SKM-1 treated with dmso at 0.1 percent for 144 hours (cell line): ENCODE measurements around the gene IGF2BP2.
A peak's percentile ranks its signal among the peaks of the same experiment; 100 is the strongest.
"Not testable (repeated sequence)": the region's sequence is repeated elsewhere in the genome, so short reads cannot be mapped to it uniquely, and the experiment has no call there.

Source experiments
- DNase-seq: peaks from one replicate; lab custom pipeline; 2025; ENCODE audit not compliant: unreplicated experiment; lab: John Stamatoyannopoulos, UW

IGF2BP2 gene

GRCh38 chr3:185678027-185678426 lies 146.8 kb downstream of the IGF2BP2 start:
- no peak for DNase-seq

- DNase-seq = peak; percentile 39
Measured at GRCh38 chr3:185677146-185677829, 147.6 kb downstream of the IGF2BP2 start.

GRCh38 chr3:185667574-185667973 lies 157.3 kb downstream of the IGF2BP2 start:
- DNase-seq = no peak

- DNase-seq = no peak
Measured at GRCh38 chr3:185663929-185664328, 160.9 kb downstream of the IGF2BP2 start.

- DNase-seq = no peak
Measured at GRCh38 chr3:185661772-185662171, 163.1 kb downstream of the IGF2BP2 start.

GRCh38 chr3:185661296-185661695 lies 163.5 kb downstream of the IGF2BP2 start:
- DNase-seq = not testable (repeated sequence)

GRCh38 chr3:185659942-185660921 lies 164.6 kb downstream of the IGF2BP2 start:
- peak; percentile 66 for DNase-seq

- no peak for DNase-seq
Measured at GRCh38 chr3:185658943-185659342, 165.9 kb downstream of the IGF2BP2 start.

- DNase-seq = no peak
Measured at GRCh38 chr3:185658504-185658912, 166.3 kb downstream of the IGF2BP2 start.

- no peak for DNase-seq
Measured at GRCh38 chr3:185657691-185658503, 166.9 kb downstream of the IGF2BP2 start.

GRCh38 chr3:185657211-185657610 lies 167.6 kb downstream of the IGF2BP2 start:
- no peak for DNase-seq

GRCh38 chr3:185656321-185656840 lies 168.5 kb downstream of the IGF2BP2 start:
- DNase-seq = no peak

- DNase-seq = no peak
Measured at GRCh38 chr3:185655426-185656320, 169.2 kb downstream of the IGF2BP2 start.

GRCh38 chr3:185654758-185655145 lies 170.1 kb downstream of the IGF2BP2 start:
- DNase-seq = no peak

GRCh38 chr3:185653949-185654757 lies 170.7 kb downstream of the IGF2BP2 start:
- no peak for DNase-seq

GRCh38 chr3:185651971-185652370 lies 172.9 kb downstream of the IGF2BP2 start:
- no peak for DNase-seq

GRCh38 chr3:185649414-185649813 lies 175.4 kb downstream of the IGF2BP2 start:
- DNase-seq = no peak

GRCh38 chr3:185648396-185648795 lies 176.4 kb downstream of the IGF2BP2 start:
- DNase-seq = no peak

- no peak for DNase-seq
Measured at GRCh38 chr3:185647880-185648210, 177.0 kb downstream of the IGF2BP2 start.
